Ovary (tissue), 3 donors: ENCODE measurements around the gene NR3C1.

Experiments
- CTCF ChIP-seq, 3 donors: fragments of 450-650 bp in 2 of 3; fragments of 200-600 bp in 1 of 3; IDR thresholded peaks; one replicate each; pipeline versions ENCODE4 v1.5.1 to v1.8.0; 2016 to 2022; ENCODE audit warnings: antibody characterized with exemption in 3 of 3, mild to moderate bottlenecking in 1 of 3
- EP300 ChIP-seq: sonication (generic); formaldehyde crosslinking; IDR thresholded peaks from one replicate; pipeline ENCODE4 v1.6.1; 2017; ENCODE audit warnings: antibody characterized with exemption
- donor health status: DM: no; HTN: no; CAD: no.

GRCh38 chr5:143239882-143240518 is 163.5 kb downstream of the NR3C1 start:
- TF ChIP-seq CTCF (IDR thresholded peaks at IDR 0.05) = no peak
- no peak for TF ChIP-seq EP300
